ENCODE measurements around the gene LMO1.

- TF ChIP-seq MAX (IDR thresholded peaks at IDR 0.05) (no peak), EGR1 (IDR thresholded peaks at IDR 0.05) (no peak), CREB1 (IDR thresholded peaks at IDR 0.05; ENCODE audit: low read depth) (no peak), YY1 (IDR thresholded peaks at IDR 0.05; ENCODE audit: low read depth) (no peak), ZBTB7A (IDR thresholded peaks at IDR 0.05; ENCODE audit: low read depth) (no peak), TAF1 (IDR thresholded peaks at IDR 0.05; ENCODE audit: low read depth) (no peak), FOXM1 (IDR thresholded peaks at IDR 0.05; ENCODE audit: borderline replicate concordance, low read depth) (no peak), CEBPB (IDR thresholded peaks at IDR 0.05) (no peak), USF1 (IDR thresholded peaks at IDR 0.05) (no peak)
These were observed 7.6 kb upstream of the LMO1 start for GRCh38 chr11:8271106-8271886.

Measured in Ishikawa (cell line).